ENCODE measurements around the gene ADISSP. TPM values are rescaled to one million over a fixed set of nuclear protein-coding genes. Genes with fewer than 3 reads are reported as not detected.

The ADISSP gene
- total and polyA plus RNA-seq, 2 donors (not counting 3 experiments of a cell fraction or from before 2014, with no cell fraction given) = 55.0 to 67.5 TPM

DNA sequence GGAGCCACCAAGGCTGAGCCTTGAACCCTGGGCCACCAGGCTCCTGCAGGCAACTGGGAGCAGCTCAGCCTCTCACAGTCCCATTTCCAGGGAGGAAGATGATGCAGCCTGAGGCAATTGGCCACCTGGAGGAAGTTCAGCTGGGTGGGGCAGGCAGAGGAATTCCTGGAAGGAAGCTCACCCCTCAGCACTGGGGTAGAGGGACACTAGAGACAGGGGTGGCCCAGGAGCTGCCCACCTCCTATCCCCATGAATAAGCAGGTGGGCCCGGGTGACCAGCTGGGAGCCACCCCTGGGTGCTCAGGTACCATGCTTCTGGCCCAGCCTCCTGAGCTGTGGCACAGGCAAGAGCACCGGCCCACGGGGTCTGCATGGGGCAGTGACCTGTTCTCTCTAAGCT is 38.7 kb downstream of the ADISSP start:
- DNase-seq (ENCODE audit: low read depth, low spot score) (no peak), FAIRE-seq (no peak)
- intact Hi-C loops (cut with micrococcal nuclease) = no loop called here
- no peaks in the 10 kb centered on the region for H3K79me2 ChIP-seq (ENCODE audit: control insufficient read depth, insufficient read depth, low read length)
- ChIA-PET POLR2A (no interaction called here), CTCF (interaction anchor here (1.6 to 7.2 kb wide), 5 partner anchors 11 to 126 kb away, joined by 4 to 40 read pairs (median 8); no protein-coding TSS in a partner anchor)
- H3K4me3 ChIP-seq (replicated peaks in 1 of 3; ENCODE audit: insufficient read depth in 1 of 3, low read depth in 1 of 3, low read length in 3 of 3) = no peak overlapping the region
- H3K27ac ChIP-seq (ENCODE audit: insufficient read depth, low read depth, low read length) = no peak overlapping the region
- H3K27me3 ChIP-seq (ENCODE audit: control insufficient read depth in 2 of 2, insufficient read depth in 2 of 2, low read length in 2 of 2) = peaks cover 10% of the 10 kb centered on the region in 2 experiments
- TF ChIP-seq, protein P1, sequence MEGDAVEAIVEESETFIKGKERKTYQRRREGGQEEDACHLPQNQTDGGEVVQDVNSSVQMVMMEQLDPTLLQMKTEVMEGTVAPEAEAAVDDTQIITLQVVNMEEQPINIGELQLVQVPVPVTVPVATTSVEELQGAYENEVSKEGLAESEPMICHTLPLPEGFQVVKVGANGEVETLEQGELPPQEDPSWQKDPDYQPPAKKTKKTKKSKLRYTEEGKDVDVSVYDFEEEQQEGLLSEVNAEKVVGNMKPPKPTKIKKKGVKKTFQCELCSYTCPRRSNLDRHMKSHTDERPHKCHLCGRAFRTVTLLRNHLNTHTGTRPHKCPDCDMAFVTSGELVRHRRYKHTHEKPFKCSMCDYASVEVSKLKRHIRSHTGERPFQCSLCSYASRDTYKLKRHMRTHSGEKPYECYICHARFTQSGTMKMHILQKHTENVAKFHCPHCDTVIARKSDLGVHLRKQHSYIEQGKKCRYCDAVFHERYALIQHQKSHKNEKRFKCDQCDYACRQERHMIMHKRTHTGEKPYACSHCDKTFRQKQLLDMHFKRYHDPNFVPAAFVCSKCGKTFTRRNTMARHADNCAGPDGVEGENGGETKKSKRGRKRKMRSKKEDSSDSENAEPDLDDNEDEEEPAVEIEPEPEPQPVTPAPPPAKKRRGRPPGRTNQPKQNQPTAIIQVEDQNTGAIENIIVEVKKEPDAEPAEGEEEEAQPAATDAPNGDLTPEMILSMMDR (IDR thresholded peaks at IDR 0.05; ENCODE audit: extremely low read depth in 1 of 2, insufficient read depth in 1 of 2, low read depth in 1 of 2, low read length in 2 of 2) = no peak
- no peak for TF ChIP-seq POLR2AphosphoS5 (IDR thresholded peaks at IDR 0.05; ENCODE audit: insufficient read depth, low read depth, low read length)
- TF ChIP-seq POLR2A (IDR thresholded peaks at IDR 0.05; ENCODE audit: low read depth, low read length) = no peak
- TF ChIP-seq, protein P2, sequence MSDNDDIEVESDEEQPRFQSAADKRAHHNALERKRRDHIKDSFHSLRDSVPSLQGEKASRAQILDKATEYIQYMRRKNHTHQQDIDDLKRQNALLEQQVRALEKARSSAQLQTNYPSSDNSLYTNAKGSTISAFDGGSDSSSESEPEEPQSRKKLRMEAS (IDR thresholded peaks at IDR 0.05; ENCODE audit: insufficient read depth, insufficient read length) = no peak
- no peak for TF ChIP-seq MYC (IDR thresholded peaks at IDR 0.05; ENCODE audit: low read depth, low read length)
- TF ChIP-seq FOS (IDR thresholded peaks at IDR 0.05; ENCODE audit: borderline replicate concordance, insufficient read depth, low read length) = no peak
- TF ChIP-seq EZH2 (IDR thresholded peaks at IDR 0.05; ENCODE audit: borderline replicate concordance, low read depth, low read length, severe bottlenecking) = no peak
- no peak for TF ChIP-seq JUN (IDR thresholded peaks at IDR 0.05; ENCODE audit: borderline replicate concordance, insufficient read depth, insufficient read length, low read depth)
- no peak for TF ChIP-seq GATA2 (IDR thresholded peaks at IDR 0.05; ENCODE audit: insufficient read depth, insufficient read length, low read depth, low read length)
- no peaks in the 10 kb centered on the region for H4K20me1 ChIP-seq (replicated peaks; ENCODE audit: control insufficient read depth, extremely low read depth, insufficient read depth, low read length)
- no peaks in the 10 kb centered on the region for H3K36me3 ChIP-seq (ENCODE audit: control insufficient read depth in 2 of 2, extremely low read depth in 1 of 2, insufficient read depth in 2 of 2, low read length in 2 of 2)
- no peak overlapping the region for H2AFZ ChIP-seq (ENCODE audit: low read depth, low read length)
- H3K9ac ChIP-seq (replicated peaks; ENCODE audit: extremely low read depth, insufficient read depth, low read length) = no peak overlapping the region
- H3K4me2 ChIP-seq (ENCODE audit: insufficient read depth, low read length) = no peak overlapping the region
- H3K9me3 ChIP-seq (replicated peaks; ENCODE audit: control insufficient read depth, insufficient read depth, low read length) = no peaks in the 10 kb centered on the region
- H3K9me1 ChIP-seq (replicated peaks; ENCODE audit: control insufficient read depth, extremely low read depth, insufficient read depth, low read length) = no peaks in the 10 kb centered on the region
- BruUV-seq (replicated peaks) = no TSS peak
- H3K4me1 ChIP-seq (ENCODE audit: control insufficient read depth, extremely low read depth, insufficient read depth, low read length) = no peaks in the 10 kb centered on the region
- dilution Hi-C loops (cut with MboI; ENCODE audit: extremely low pct_ligation_motif_present, low sequenced_read_pairs) = no loop called here

Data from endothelial cell of umbilical vein (primary cell).